GM23338 (cell line): ENCODE measurements around the gene TENT4B. TPM values are rescaled to one million over a fixed set of nuclear protein-coding genes. Genes with fewer than 3 reads are reported as not detected.

Experiments used
- ATAC-seq: fragments of 200-7000 bp; cut with Tn5 transposase; 3 replicates; pipeline ENCODE4 v1.9.1; 2020
- DNase-seq: peaks from one replicate; pipeline ENCODE4 v3.0.0-alpha.2; 2015; ENCODE audit warnings: low spot score
- H2AFZ ChIP-seq: fragments of 200-600 bp; sonication (generic); 2 replicates; pipeline ENCODE4 v1.8.0; 2016; ENCODE audit warnings: antibody characterized with exemption, mild to moderate bottlenecking, moderate library complexity
- H3F3A ChIP-seq: fragments of 200-600 bp; sonication (generic); replicated peaks from 2 replicates; pipeline ENCODE4 v1.8.0; 2017; ENCODE audit warnings: antibody characterized with exemption, mixed run types, low read depth
- H3K27ac ChIP-seq: fragments of 200-600 bp; sonication (generic); 2 replicates; pipeline ENCODE4 v1.6.1; 2016; ENCODE audit warnings: low read depth
- H3K27me3 ChIP-seq: fragments of 200-600 bp; sonication (generic); 2 replicates; pipeline ENCODE4 v1.8.0; 2016; ENCODE audit warnings: mild to moderate bottlenecking, mixed run types, moderate library complexity; ENCODE audit not compliant: insufficient read depth
- H3K36me3 ChIP-seq: fragments of 200-600 bp; sonication (generic); 2 replicates; pipeline ENCODE4 v1.8.0; 2016; ENCODE audit warnings: mild to moderate bottlenecking; ENCODE audit not compliant: insufficient read depth
- H3K4me1 ChIP-seq: fragments of 200-600 bp; sonication (generic); 2 replicates; pipeline ENCODE4 v1.8.0; 2016; ENCODE audit warnings: mild to moderate bottlenecking, moderate library complexity; ENCODE audit not compliant: insufficient read depth
- H3K4me2 ChIP-seq: fragments of 200-600 bp; sonication (generic); 2 replicates; pipeline ENCODE4 v1.7.1; 2017; ENCODE audit warnings: mixed run types
- H3K4me3 ChIP-seq: fragments of 200-600 bp; sonication (generic); 2 replicates; pipeline ENCODE4 v1.6.1; 2016; ENCODE audit warnings: mixed run types
- H3K79me2 ChIP-seq: fragments of 200-600 bp; sonication (generic); replicated peaks from 2 replicates; pipeline ENCODE4 v1.8.0; 2017; ENCODE audit warnings: mild to moderate bottlenecking; ENCODE audit not compliant: insufficient read depth
- H3K9me2 ChIP-seq: fragments of 200-600 bp; sonication (generic); 2 replicates; pipeline ENCODE4 v1.8.0; 2017; ENCODE audit not compliant: insufficient read depth
- H4K20me1 ChIP-seq: fragments of 200-600 bp; sonication (generic); replicated peaks from 2 replicates; pipeline ENCODE4 v1.8.0; 2017; ENCODE audit warnings: mild to moderate bottlenecking; ENCODE audit not compliant: insufficient read depth
- H3K27ac Mint-ChIP-seq: 2 replicates; pipeline ENCODE4 v1.8.0; 2020; ENCODE audit warnings: inconsistent platforms, mild to moderate bottlenecking, moderate library complexity, mixed read lengths
- H3K27me3 Mint-ChIP-seq: 3 replicates; pipeline ENCODE4 v1.8.0; 2022; ENCODE audit warnings: low read depth, mild to moderate bottlenecking, moderate library complexity, mixed read lengths, inconsistent platforms; ENCODE audit not compliant: insufficient read depth, poor library complexity
- H3K36me3 Mint-ChIP-seq: 3 replicates; pipeline ENCODE4 v1.8.0; 2021; ENCODE audit warnings: low read depth, mild to moderate bottlenecking, inconsistent platforms, moderate library complexity, mixed read lengths
- H3K4me1 Mint-ChIP-seq: 3 replicates; pipeline ENCODE4 v1.8.0; 2020; ENCODE audit warnings: mild to moderate bottlenecking, inconsistent platforms, mixed read lengths
- H3K4me3 Mint-ChIP-seq: 3 replicates; pipeline ENCODE4 v1.8.0; 2021; ENCODE audit warnings: moderate library complexity, mild to moderate bottlenecking, inconsistent platforms, mixed read lengths
- H3K9me3 Mint-ChIP-seq: 3 replicates; pipeline ENCODE4 v1.8.0; 2020; ENCODE audit warnings: moderate library complexity, mild to moderate bottlenecking, inconsistent platforms, mixed read lengths
- CREB1 ChIP-seq: fragments of 250-450 bp; sonication (Bioruptor Pico); IDR thresholded peaks from 2 replicates; pipeline ENCODE4 v1.5.0; 2020; ENCODE audit warnings: low read depth, mild to moderate bottlenecking, moderate library complexity
- CTCF ChIP-seq, 2 experiments: fragments of 200-600 bp in 1 of 2; sonication (generic) in 1 of 2; conservative IDR thresholded peaks; 2 replicates each; pipeline versions ENCODE4 v1.5.1 to v1.6.1; 2016 to 2017; ENCODE audit warnings: antibody characterized with exemption in 2 of 2, low read depth in 2 of 2, mild to moderate bottlenecking in 2 of 2, moderate library complexity in 1 of 2
- ETS1 ChIP-seq: IDR thresholded peaks from 2 replicates; pipeline ENCODE4 v1.6.1; 2016; ENCODE audit warnings: antibody characterized with exemption
- EZH2 ChIP-seq: fragments of 200-600 bp; sonication (generic); IDR thresholded peaks from one replicate; pipeline ENCODE4 v1.8.0; 2017; ENCODE audit warnings: antibody characterized with exemption, mild to moderate bottlenecking, low read depth; ENCODE audit not compliant: unreplicated experiment
- EZH2phosphoT487 ChIP-seq: fragments of 200-600 bp; sonication (generic); IDR thresholded peaks from one replicate; pipeline ENCODE4 v1.8.1; 2018; ENCODE audit warnings: antibody characterized with exemption; ENCODE audit not compliant: unreplicated experiment
- JUNB ChIP-seq: IDR thresholded peaks from one replicate; pipeline ENCODE4 v1.6.1; 2016; ENCODE audit warnings: antibody characterized with exemption; ENCODE audit not compliant: unreplicated experiment
- NANOG ChIP-seq: IDR thresholded peaks from 2 replicates; pipeline ENCODE4 v1.6.1; 2016; ENCODE audit warnings: antibody characterized with exemption, borderline replicate concordance
- POLR2AphosphoS5 ChIP-seq: IDR thresholded peaks from 2 replicates; pipeline ENCODE4 v1.6.1; 2016; ENCODE audit warnings: antibody characterized with exemption, low read depth
- REST ChIP-seq: IDR thresholded peaks from one replicate; pipeline ENCODE4 v1.6.1; 2018; ENCODE audit warnings: antibody characterized with exemption; ENCODE audit not compliant: unreplicated experiment
- STAT1 ChIP-seq: IDR thresholded peaks from one replicate; pipeline ENCODE4 v1.6.1; 2016; ENCODE audit warnings: antibody characterized with exemption; ENCODE audit not compliant: unreplicated experiment
- ZNF114 ChIP-seq: fragments of 250-450 bp; sonication (Bioruptor Pico); IDR thresholded peaks from 2 replicates; pipeline ENCODE4 v1.5.0; 2020; ENCODE audit warnings: mild to moderate bottlenecking, moderate library complexity
- ZNF331 ChIP-seq: fragments of 250-450 bp; sonication (Bioruptor Pico); IDR thresholded peaks from 2 replicates; pipeline ENCODE4 v1.5.0; 2020; ENCODE audit warnings: low read depth, mild to moderate bottlenecking, moderate library complexity
- ZNF462 ChIP-seq: fragments of 250-450 bp; sonication (Bioruptor Pico); IDR thresholded peaks from 2 replicates; pipeline ENCODE4 v1.5.0; 2020; ENCODE audit warnings: mild to moderate bottlenecking, moderate library complexity
- polyA plus RNA-seq: library from polyadenylated mRNA; unstranded; fragments of >200 nt; fragmentation: Nextera tagmentation; extraction: Ambion mirVana; gene quantifications from 2 replicates; pipeline ENCODE4 v1.2.1, GENCODE V29; 2016
- total RNA-seq: library from RNA; depleted of rRNA; stranded (reverse); fragments of >200 nt; shearing (Covaris generic); gene quantifications from 2 replicates; pipeline ENCODE4 v1.2.3, GENCODE V29; 2014

The TENT4B gene
- total and polyA plus RNA-seq, 2 experiments from 2014 or later = 17.6 to 21.3 TPM

- no peaks in the 10 kb centered on the region for H3K9me3 Mint-ChIP-seq
- Histone ChIP-seq H3K79me2 (no peaks in the 10 kb centered on the region), H4K20me1 (no peaks in the 10 kb centered on the region), H3K4me3 (no peak overlapping the region), H3K4me2 (no peak overlapping the region), H3K9me2 (no peaks in the 10 kb centered on the region), H3K27me3 (no peaks in the 10 kb centered on the region), H3F3A (no peaks in the 10 kb centered on the region), H2AFZ (no peak overlapping the region), H3K4me1 (no peaks in the 10 kb centered on the region), H3K27ac (no peak overlapping the region), H3K36me3 (peaks cover 11% of the 10 kb centered on the region; the same call in 1 of the 2 replicates)
- no peak for ATAC-seq
- no peak for DNase-seq
- no peak overlapping the region for H3K4me3 Mint-ChIP-seq
- H3K27me3 Mint-ChIP-seq = no peaks in the 10 kb centered on the region
- no peaks in the 10 kb centered on the region for H3K4me1 Mint-ChIP-seq
- TF ChIP-seq STAT1 (no peak), CTCF (conservative IDR thresholded peaks at IDR 0.05; ENCODE audit: low read depth in 2 of 2) (no peak), EZH2phosphoT487 (no peak), ZNF462 (CRISPR knock-in tag) (no peak), CREB1 (no peak), ETS1 (no peak), NANOG (no peak), JUNB (no peak), REST (no peak), EZH2 (no peak), POLR2AphosphoS5 (no peak), ZNF331 (CRISPR knock-in tag) (no peak), ZNF114 (no peak)
- no peak overlapping the region for H3K27ac Mint-ChIP-seq
- peaks cover 22% of the 10 kb centered on the region for H3K36me3 Mint-ChIP-seq
These were observed 63.1 kb downstream of the TENT4B start for GRCh38 chr16:50216231-50216630.
